Effector memory CD4-positive, alpha-beta T cell (primary cell): Measurements from ENCODE around the gene ARHGAP5.

Source experiments
- DNase-seq, 3 donors: peaks; one replicate each; pipeline ENCODE4 v3.0.0-alpha.2; 2020
- H3K27ac ChIP-seq: 2 replicates; pipeline ENCODE4 v1.7.0; 2013; ENCODE audit warnings: mild to moderate bottlenecking, low read length, moderate library complexity; ENCODE audit not compliant: insufficient read depth, poor library complexity, severe bottlenecking
- H3K27me3 ChIP-seq: replicated peaks from 2 replicates; pipeline ENCODE4 v1.7.0; 2013; ENCODE audit warnings: mild to moderate bottlenecking, low read length; ENCODE audit not compliant: insufficient read depth, control insufficient read depth, poor library complexity, severe bottlenecking
- H3K36me3 ChIP-seq: 2 replicates; pipeline ENCODE4 v1.7.0; 2013; ENCODE audit warnings: mild to moderate bottlenecking, low read length, moderate library complexity; ENCODE audit not compliant: control insufficient read depth, insufficient read depth
- H3K4me1 ChIP-seq: 2 replicates; pipeline ENCODE4 v1.7.0; 2013; ENCODE audit warnings: low read length, mild to moderate bottlenecking; ENCODE audit not compliant: control insufficient read depth, insufficient read depth, poor library complexity, severe bottlenecking
- H3K4me3 ChIP-seq: 2 replicates; pipeline ENCODE4 v1.7.0; 2013; ENCODE audit warnings: low read length, low read depth, mild to moderate bottlenecking; ENCODE audit not compliant: insufficient read depth, poor library complexity, severe bottlenecking
- H3K9me3 ChIP-seq: 2 replicates; pipeline ENCODE4 v1.7.0; 2013; ENCODE audit warnings: mild to moderate bottlenecking, low read length, moderate library complexity; ENCODE audit not compliant: control insufficient read depth

ARHGAP5 gene

GRCh38 chr14:32085182-32085844 is 8.2 kb downstream of the ARHGAP5 start:
- H3K9me3 ChIP-seq: no peaks in the 10 kb centered on the region
- no peaks in the 10 kb centered on the region for H3K36me3 ChIP-seq
- no peak overlapping the region for H3K27ac ChIP-seq
- no peaks in the 10 kb centered on the region for H3K27me3 ChIP-seq
- DNase-seq: no peak
- no peak overlapping the region for H3K4me3 ChIP-seq
- H3K4me1 ChIP-seq: peaks cover 4% of the 10 kb centered on the region

GRCh38 chr14:32085845-32086383 is 8.8 kb downstream of the ARHGAP5 start:
- peaks cover under 1% of the 10 kb centered on the region for H3K4me1 ChIP-seq
- no peak overlapping the region for H3K4me3 ChIP-seq
- no peaks in the 10 kb centered on the region for H3K9me3 ChIP-seq
- H3K27ac ChIP-seq: no peak overlapping the region
- no peaks in the 10 kb centered on the region for H3K27me3 ChIP-seq
- DNase-seq: no peak
- H3K36me3 ChIP-seq: no peaks in the 10 kb centered on the region

GRCh38 chr14:32087173-32087861 is 10.2 kb downstream of the ARHGAP5 start:
- Histone ChIP-seq H3K9me3 (no peaks in the 10 kb centered on the region), H3K27me3 (no peaks in the 10 kb centered on the region), H3K4me1 (no peaks in the 10 kb centered on the region), H3K4me3 (no peak overlapping the region), H3K36me3 (no peaks in the 10 kb centered on the region), H3K27ac (no peak overlapping the region)
- DNase-seq: no peak

- Histone ChIP-seq H3K4me3 (no peak overlapping the region), H3K36me3 (no peaks in the 10 kb centered on the region), H3K27me3 (no peaks in the 10 kb centered on the region), H3K27ac (no peak overlapping the region), H3K4me1 (no peaks in the 10 kb centered on the region), H3K9me3 (no peaks in the 10 kb centered on the region)
- DNase-seq: no peak
These were observed 10.8 kb downstream of the ARHGAP5 start for GRCh38 chr14:32087907-32088306.

- no peak for DNase-seq
- Histone ChIP-seq H3K9me3 (no peaks in the 10 kb centered on the region), H3K36me3 (no peaks in the 10 kb centered on the region), H3K27ac (no peak overlapping the region), H3K27me3 (no peaks in the 10 kb centered on the region), H3K4me1 (no peaks in the 10 kb centered on the region), H3K4me3 (no peak overlapping the region)
These were observed 13.6 kb downstream of the ARHGAP5 start for GRCh38 chr14:32090686-32091085.

GRCh38 chr14:32099473-32099872 is 22.4 kb downstream of the ARHGAP5 start:
- H3K36me3 ChIP-seq: no peaks in the 10 kb centered on the region
- peaks cover 10% of the 10 kb centered on the region for H3K4me1 ChIP-seq

GRCh38 chr14:32100175-32100574 is 23.1 kb downstream of the ARHGAP5 start:
- no peaks in the 10 kb centered on the region for H3K36me3 ChIP-seq
- no peak overlapping the region for H3K4me3 ChIP-seq
- H3K4me1 ChIP-seq: peaks cover 12% of the 10 kb centered on the region
- H3K9me3 ChIP-seq: no peaks in the 10 kb centered on the region
- no peaks in the 10 kb centered on the region for H3K27me3 ChIP-seq
- DNase-seq: no peak
- H3K27ac ChIP-seq: no peak overlapping the region

More at GRCh38 chr14:32099473-32099872, 22.4 kb downstream of the ARHGAP5 start:
- DNase-seq: no peak
- H3K27me3 ChIP-seq: no peaks in the 10 kb centered on the region
- no peak overlapping the region for H3K27ac ChIP-seq
- H3K4me3 ChIP-seq: no peak overlapping the region
- H3K9me3 ChIP-seq: no peaks in the 10 kb centered on the region

GRCh38 chr14:32102152-32102787 is 25.2 kb downstream of the ARHGAP5 start:
- Histone ChIP-seq H3K4me1 (peaks cover 12% of the 10 kb centered on the region), H3K9me3 (no peaks in the 10 kb centered on the region), H3K27ac (peak overlapping the region; percentile 53), H3K36me3 (no peaks in the 10 kb centered on the region), H3K27me3 (no peaks in the 10 kb centered on the region), H3K4me3 (peak overlapping the region; percentile 15)
- no peak for DNase-seq

- Histone ChIP-seq H3K36me3 (no peaks in the 10 kb centered on the region), H3K27ac (peak overlapping the region; percentile 53), H3K4me1 (peaks cover 12% of the 10 kb centered on the region), H3K9me3 (no peaks in the 10 kb centered on the region), H3K27me3 (no peaks in the 10 kb centered on the region), H3K4me3 (no peak overlapping the region)
- no peak for DNase-seq
These were observed 25.9 kb downstream of the ARHGAP5 start for GRCh38 chr14:32102968-32103367.

- DNase-seq: no peak
- no peak overlapping the region for H3K27ac ChIP-seq
- H3K36me3 ChIP-seq: no peaks in the 10 kb centered on the region
- H3K27me3 ChIP-seq: no peaks in the 10 kb centered on the region
- no peak overlapping the region for H3K4me3 ChIP-seq
- peaks cover 12% of the 10 kb centered on the region for H3K4me1 ChIP-seq
- H3K9me3 ChIP-seq: no peaks in the 10 kb centered on the region
These were observed 27.2 kb downstream of the ARHGAP5 start for GRCh38 chr14:32104308-32104707.
